DMS79 (cell line): ENCODE results near the gene ACOX3.
"Not testable (repeated sequence)": the region's sequence is repeated elsewhere in the genome, so short reads cannot be mapped to it uniquely, and the experiment has no call there.

Experiments
- DNase-seq: peaks from one replicate; lab custom pipeline; 2025; lab: John Stamatoyannopoulos, UW

The ACOX3 gene

DNA sequence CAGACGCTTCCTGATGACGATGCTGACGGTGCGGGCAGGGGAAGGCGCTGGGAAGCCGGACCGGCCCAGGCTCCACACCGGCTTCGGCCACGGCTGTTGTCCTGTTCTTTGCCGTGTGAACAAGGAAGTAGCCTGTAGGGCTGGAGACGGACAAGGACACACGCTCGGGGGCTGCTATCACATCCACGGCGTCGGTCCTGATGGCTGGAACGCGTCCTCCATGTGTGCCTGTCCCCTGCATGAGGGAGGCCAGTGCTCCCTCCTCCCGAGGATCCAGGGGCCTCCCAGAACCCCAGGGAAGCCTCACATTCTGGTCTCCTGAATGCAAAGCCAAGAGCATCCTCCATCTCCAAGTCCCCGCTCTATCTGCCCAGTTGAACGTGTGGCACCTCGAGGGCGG is 53.8 kb downstream of the ACOX3 start:
- DNase-seq = no peak

DNA sequence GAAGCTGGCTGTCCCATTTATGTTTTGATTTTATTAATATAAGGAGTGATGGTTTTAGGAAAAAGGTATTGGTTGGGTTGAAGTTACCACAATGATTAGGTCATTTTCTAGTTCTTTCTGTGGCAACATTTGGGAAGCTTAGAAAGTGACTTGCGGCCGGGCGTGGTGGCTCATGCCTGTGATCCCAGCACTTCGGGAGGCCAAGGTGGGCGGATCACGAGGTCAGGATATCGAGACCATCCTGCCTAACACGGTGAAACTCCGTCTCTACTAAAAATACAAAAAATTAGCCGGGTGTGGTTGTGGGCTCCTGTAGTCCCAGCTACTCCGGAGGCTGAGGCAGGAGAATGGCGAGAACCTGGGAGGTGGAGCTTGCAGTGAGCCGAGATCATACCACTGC is 54.4 kb downstream of the ACOX3 start:
- DNase-seq = not testable (repeated sequence)

- DNase-seq = no peak
Observed at GRCh38 chr4:8385611-8386010, 54.9 kb downstream of the ACOX3 start.

DNA sequence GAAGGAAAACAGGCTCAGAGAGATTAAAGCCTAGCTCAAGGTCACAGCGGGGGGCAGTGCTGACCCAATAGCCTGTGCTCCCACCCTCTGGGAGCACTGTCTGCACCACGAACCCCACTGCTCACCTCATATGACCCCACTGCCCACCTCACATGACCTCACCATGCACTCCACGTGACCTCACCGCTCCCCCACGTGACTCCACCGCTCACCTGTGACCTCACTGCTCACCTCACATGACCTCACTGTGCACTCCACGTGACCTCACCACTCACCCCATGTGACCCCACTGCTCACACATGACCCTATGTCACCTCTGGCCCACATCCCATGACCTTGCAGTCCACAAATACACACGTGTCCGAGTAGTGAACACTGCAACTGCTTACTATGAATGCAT is 55.4 kb downstream of the ACOX3 start:
- DNase-seq = no peak

DNA sequence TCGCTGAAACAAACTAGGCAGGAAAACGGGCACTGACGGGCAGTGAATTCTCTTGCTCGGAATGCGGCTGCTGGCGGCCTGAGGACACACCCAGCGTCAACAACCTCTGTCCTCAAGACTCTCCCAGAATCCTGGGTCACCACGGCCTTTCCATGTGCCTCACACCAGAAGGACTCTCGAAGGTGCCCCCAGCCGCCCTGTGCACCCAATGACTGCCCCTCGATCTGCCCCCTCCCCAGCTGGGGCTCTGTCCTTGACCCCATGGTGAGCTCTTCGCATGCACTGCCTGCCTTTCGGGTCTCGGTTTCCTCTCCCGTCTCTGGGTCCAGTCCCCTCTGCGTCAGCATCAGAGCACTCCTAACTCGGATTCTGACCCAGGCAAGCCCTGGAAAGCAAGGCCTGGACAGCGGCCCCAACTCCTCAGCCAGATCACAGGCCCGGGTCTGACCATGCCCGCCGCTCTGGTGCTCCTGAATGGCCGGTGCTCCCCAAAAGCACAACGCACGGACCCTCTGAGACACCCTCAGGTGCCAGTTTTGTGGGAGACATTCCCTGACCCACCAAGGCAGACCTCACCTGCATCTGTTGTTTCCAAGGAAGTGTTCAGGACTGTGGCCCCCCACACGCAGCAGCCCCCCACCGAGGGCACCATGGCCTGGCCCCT is 56.0 kb downstream of the ACOX3 start:
- DNase-seq = no peak

DNA sequence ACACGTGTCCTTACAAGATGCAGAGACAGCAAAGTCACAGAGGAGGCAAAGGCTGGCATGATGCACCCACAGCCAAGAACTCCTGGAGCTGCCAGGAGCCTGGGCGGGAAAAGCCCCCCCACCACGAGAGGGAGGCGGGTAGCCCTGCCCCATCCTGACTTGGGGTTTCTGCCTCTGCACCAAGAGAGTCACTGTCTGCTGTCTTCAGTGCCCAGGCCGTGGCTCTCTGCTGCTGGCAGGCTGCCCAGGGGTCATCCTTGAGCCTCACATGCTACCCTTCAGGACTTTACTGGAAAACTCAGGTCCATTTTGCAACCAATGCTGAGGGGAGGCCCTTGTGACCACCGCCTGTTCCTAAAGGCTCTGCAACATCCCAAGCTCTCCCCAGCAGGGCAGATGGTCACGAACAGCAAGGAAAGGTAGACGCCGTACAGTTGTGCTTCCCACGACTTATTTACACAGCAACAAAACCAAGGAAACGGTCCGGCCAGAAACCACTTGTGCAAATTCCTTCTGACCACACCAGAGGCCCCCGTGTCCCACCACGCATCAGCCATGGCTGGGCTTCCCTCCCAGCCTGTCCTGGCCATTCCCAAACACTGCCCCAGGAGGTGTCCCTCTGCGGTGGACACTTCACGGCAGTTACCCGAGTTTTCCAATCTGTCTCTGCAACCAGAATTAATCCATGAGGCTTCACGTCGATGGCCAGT is 56.9 kb downstream of the ACOX3 start:
- no peak for DNase-seq

GRCh38 chr4:8383016-8383415 is 57.5 kb downstream of the ACOX3 start:
- no peak for DNase-seq

- DNase-seq = no peak
Observed at GRCh38 chr4:8381814-8382581, 58.5 kb downstream of the ACOX3 start.

- DNase-seq = no peak
Observed at GRCh38 chr4:8380511-8381415, 59.8 kb downstream of the ACOX3 start.

- DNase-seq = no peak
Observed at GRCh38 chr4:8379771-8380170, 60.8 kb downstream of the ACOX3 start.

- DNase-seq = no peak
Observed at GRCh38 chr4:8379281-8379680, 61.2 kb downstream of the ACOX3 start.

DNA sequence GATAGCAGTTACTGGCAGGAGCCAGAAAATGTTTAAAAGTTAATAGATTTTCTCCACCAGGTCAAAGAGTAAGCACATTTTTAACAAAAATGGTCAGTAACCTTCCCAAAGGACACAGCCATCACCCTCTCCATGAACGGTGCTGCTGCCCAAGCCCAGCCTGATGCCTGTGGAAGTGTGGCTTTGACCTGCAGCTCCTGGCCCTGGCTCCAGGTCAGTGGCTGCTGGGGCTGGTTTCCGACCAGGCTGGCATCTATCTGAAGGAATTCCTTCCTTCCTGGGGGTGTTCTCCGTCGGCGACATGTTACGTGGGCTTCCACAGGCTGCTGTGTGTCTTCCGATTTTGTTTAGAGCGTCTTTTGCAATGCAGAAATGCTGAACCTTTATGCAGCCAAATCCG is 61.7 kb downstream of the ACOX3 start:
- DNase-seq = no peak

- DNase-seq = no peak
Observed at GRCh38 chr4:8378101-8378724, 62.3 kb downstream of the ACOX3 start.

DNA sequence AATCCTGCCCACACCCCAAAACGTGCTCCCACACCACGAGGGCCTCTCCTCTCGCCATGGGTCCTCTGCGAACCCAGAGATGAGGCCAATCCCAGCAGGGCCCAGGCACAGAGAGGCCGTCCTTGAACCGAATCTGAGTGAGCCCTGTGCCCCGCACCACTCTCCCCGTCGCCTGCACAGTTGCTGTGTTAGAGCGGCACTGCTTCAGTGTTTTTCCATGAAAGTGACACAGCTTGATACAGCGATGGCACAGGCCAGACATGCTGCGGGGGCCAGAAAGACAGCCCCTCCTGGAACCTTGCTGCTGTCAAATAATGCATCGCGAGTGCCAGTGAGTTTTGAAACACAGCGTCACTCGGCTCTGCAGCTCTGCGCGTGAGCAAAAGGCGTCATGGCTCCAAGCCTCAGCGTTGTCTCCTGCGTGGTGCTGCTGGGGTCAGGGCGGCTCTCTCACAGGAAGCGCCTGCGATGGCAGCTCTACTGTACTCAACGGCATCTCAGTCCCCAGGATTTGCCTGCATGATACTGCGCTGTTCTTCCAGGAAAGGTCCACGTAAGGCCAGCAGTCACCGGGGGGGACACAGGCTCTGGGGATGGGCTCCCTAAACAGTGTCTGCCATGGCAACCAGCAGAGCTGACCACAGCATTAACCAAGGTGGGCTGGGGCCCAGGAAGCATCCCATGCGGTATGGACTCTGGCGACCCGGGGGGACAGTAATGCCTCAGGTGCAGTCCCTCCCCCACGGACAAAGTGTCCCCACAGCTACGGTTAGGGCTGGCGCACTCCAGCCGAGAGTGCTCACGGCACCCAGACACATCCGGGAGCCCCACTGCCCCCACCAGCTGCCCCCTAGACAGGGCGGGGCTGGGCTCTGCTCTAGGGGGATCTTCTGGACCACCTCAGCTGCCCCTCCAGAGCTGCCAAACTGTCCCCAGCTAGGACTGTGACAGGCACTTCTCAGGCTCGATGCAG is 63.1 kb downstream of the ACOX3 start:
- no peak for DNase-seq

DNA sequence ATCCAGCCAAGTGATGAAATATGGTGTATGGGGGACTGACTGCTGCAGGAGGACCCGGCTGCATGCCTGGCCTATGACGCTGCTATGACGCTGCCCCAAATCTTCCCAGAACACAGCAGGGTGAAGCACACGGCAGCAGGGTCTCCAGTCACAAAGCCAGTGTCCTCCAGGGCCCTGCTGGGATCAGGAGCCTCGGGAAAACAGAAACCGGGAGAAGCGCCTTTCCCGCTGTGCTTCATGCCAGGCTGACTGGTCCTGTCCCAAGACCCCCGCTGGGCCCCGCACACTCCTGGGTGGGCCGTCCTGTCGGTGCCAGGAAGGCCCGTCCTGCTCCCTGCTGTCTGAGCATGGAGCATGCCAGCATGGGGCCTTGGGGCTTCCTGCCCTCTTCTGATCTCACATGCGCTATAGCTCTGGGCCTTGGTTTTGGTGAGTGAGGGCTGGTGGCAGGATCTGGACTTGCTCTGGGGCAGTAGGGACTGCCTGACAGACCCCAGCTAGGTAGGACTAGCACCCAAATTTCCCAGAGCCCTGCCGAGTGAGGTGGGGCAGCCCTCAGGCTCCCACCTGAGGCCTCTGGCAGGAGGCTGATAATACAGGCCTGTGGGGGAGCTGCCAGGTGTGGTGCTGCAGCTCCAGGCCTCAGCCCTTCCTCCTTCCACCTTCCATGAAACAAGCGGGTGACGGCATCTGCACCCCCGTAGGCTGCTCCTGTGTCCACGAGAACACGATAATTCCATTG is 64.0 kb downstream of the ACOX3 start:
- no peak for DNase-seq

- DNase-seq = no peak
Observed at GRCh38 chr4:8374851-8375649, 65.5 kb downstream of the ACOX3 start.

GRCh38 chr4:8373973-8374545 is 66.5 kb downstream of the ACOX3 start:
- no peak for DNase-seq

- no peak for DNase-seq
Observed at GRCh38 chr4:8373270-8373972, 67.1 kb downstream of the ACOX3 start.
